Testis (tissue), 3 donors: ENCODE results near the gene PCBP4. TPM values are rescaled to one million over a fixed set of nuclear protein-coding genes. Genes with fewer than 3 reads are reported as not detected.

ENCODE experiments used
- DNase-seq: peaks from one replicate; pipeline ENCODE4 v3.0.0-alpha.2; 2019
- H3K27ac ChIP-seq, 2 donors: fragments of 200-600 bp; sonication (generic); one replicate each; pipeline ENCODE4 v1.5.1; 2019
- H3K27me3 ChIP-seq: fragments of 200-600 bp; sonication (generic); one replicate; pipeline ENCODE4 v1.5.1; 2019
- H3K36me3 ChIP-seq: fragments of 200-600 bp; sonication (generic); one replicate; pipeline ENCODE4 v1.5.1; 2017; ENCODE audit warnings: low read depth; ENCODE audit errors: missing control alignments
- H3K4me1 ChIP-seq: fragments of 200-600 bp; sonication (generic); one replicate; pipeline ENCODE4 v1.5.1; 2019
- H3K4me3 ChIP-seq, 2 donors: fragments of 200-600 bp; sonication (generic); one replicate each; pipeline ENCODE4 v1.5.1; 2017 to 2019
- H3K9me3 ChIP-seq: fragments of 200-600 bp; sonication (generic); one replicate; pipeline ENCODE4 v1.5.1; 2017
- POLR2A ChIP-seq: fragments of 450-650 bp; IDR thresholded peaks from one replicate; pipeline ENCODE4 v1.6.1; 2017; ENCODE audit warnings: antibody characterized with exemption, mild to moderate bottlenecking, moderate library complexity
- WGBS, 2 donors: methylation state at CpG; one replicate each; pipeline ENCODE4 v1.1.5; 2018; 5-methylcytosine and 5-hydroxymethylcytosine counted together
- intact Hi-C: fragments of 100-400 bp; cut with DNase I; formaldehyde crosslinking; loops from one replicate; pipeline ENCODE4 v1.15.1; 2023; ENCODE audit warnings: low total_unique reads
- polyA plus RNA-seq: library from polyadenylated mRNA; stranded (reverse); fragments of 350-450 nt; fragmentation: Illumina TruSeq; extraction: RNeasy Lipid Tissue Mini Kit (QIAGEN cat#74804); gene quantifications from one replicate; pipeline ENCODE4 v1.2.3, GENCODE V29; 2014; ENCODE audit warnings: low read depth, low replicate concordance; ENCODE audit not compliant: insufficient read depth
- total RNA-seq, 2 donors: library from RNA; depleted of rRNA; stranded (reverse); fragments of >200 nt; gene quantifications; one replicate each; pipeline ENCODE4 v1.2.3, GENCODE V29; 2016
- TF ChIP-seq, protein P1 (sequence below), 3 experiments: fragments of 450-650 bp in 2 of 3; fragments of 200-600 bp in 1 of 3; sonication (generic) in 1 of 3; IDR thresholded peaks; one replicate each; pipeline ENCODE4 v1.5.1; 2016 to 2019; ENCODE audit warnings: antibody characterized with exemption in 3 of 3, mild to moderate bottlenecking in 2 of 3, moderate library complexity in 1 of 3

Gene PCBP4
- total and polyA plus RNA-seq, 3 donors from 2014 or later, result 35.8 to 54.1 (median 47.1) TPM

DNA sequence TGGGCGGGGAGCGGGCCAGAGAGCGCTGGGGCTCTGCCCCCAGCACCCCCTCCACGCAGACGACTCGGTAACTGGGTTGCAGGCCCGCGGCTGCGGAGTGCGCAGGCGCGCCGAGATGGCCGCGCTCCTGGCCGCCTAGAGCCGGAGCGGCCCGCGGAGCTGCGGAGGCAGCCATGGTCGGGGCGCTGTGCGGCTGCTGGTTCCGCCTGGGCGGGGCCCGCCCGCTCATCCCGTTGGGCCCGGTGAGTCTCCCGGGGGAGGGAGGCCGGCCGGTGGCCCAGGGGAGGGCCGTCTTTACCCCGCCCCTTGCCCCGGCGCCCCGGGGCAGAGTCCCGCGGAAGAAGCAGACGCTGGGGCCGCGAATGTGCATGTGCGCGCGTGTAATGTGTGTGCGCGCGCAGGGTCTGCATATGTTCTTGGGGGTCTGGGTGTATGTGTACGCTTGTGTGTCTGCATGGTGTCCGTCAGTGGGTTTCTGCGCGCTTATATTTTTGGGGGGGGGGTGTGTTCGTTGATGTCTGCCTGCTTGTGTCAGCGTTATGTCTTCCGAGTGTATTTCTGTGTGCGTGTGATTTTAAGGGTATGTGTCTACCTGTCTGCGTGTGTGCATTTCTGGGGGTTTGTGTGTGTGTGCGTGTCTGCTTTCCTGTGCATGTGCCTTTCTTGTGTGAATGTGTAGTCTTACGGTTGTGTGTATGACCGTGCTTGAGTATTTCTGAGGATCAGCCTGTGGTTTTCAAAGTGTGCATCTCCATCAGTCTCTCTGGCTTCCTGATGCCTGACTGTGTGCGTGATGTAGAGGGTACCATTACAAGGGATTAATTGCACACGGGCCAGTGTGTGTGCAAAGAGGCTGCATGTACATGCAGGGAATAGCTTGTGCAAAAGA lies 8.0 kb upstream of the PCBP4 start, which contains the start of gene ABHD14A:
Gene ABHD14A (plus strand): TSS at position 102 of the 889 bp plus-strand sequence. CDS start 72 bp downstream, at position 174.
- H3K36me3 ChIP-seq, result no peaks in the 10 kb centered on the region
- H3K27ac ChIP-seq, result peak within 1 kb of the TSS; percentile 85 to 89
- peaks cover 8% of the 10 kb centered on the region for H3K4me1 ChIP-seq
- TF ChIP-seq, protein P1, sequence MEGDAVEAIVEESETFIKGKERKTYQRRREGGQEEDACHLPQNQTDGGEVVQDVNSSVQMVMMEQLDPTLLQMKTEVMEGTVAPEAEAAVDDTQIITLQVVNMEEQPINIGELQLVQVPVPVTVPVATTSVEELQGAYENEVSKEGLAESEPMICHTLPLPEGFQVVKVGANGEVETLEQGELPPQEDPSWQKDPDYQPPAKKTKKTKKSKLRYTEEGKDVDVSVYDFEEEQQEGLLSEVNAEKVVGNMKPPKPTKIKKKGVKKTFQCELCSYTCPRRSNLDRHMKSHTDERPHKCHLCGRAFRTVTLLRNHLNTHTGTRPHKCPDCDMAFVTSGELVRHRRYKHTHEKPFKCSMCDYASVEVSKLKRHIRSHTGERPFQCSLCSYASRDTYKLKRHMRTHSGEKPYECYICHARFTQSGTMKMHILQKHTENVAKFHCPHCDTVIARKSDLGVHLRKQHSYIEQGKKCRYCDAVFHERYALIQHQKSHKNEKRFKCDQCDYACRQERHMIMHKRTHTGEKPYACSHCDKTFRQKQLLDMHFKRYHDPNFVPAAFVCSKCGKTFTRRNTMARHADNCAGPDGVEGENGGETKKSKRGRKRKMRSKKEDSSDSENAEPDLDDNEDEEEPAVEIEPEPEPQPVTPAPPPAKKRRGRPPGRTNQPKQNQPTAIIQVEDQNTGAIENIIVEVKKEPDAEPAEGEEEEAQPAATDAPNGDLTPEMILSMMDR (IDR thresholded peaks at IDR 0.05), result no peak
- TF ChIP-seq POLR2A, result peak; percentile 14
- no peaks in the 10 kb centered on the region for H3K27me3 ChIP-seq
- intact Hi-C loops, result no loop called here
- H3K9me3 ChIP-seq, result no peaks in the 10 kb centered on the region
- H3K4me3 ChIP-seq, result peak within 1 kb of the TSS; percentile 76 to 84
- DNase-seq, result peak; percentile 78
- 0 to 3% methylated on average over 16 to 37 of the region's 63 CpGs for WGBS, 2 donors

DNA sequence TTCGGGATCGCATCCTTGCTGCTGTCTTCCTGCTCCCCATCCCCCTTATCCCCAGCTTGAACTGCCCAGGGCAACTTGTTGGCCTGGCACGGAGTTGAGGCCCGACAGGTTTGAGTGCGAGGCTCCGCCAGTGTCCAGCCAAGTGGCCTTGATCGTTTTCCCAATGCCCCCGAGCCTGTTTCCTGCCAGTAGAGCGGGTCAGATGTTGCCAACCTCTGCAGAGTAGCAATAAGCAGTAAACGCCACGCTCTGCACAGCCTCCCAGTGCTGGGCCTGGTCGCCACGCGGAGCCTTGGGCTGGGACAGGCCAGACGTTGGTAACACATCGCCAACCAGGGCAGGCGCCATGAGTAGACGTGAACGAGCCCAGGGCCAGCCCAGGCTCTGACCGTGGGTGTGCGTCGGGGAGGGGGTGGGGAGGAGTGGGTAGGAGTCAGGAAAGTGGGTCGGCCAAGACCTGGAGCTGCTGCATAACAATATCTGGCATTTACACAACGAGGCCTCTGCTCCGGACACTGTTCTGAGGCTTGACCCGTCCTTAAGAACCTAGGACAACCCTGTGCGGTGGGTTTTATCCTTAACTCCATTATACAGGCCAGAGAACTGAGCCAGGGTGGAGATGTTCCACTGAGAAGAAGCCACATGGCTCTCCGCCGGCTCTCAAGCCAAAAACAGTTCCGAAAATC lies 7.2 kb upstream of the PCBP4 start:
- Histone ChIP-seq H3K4me3 (peak overlapping the region; percentile 76 to 84), H3K36me3 (no peaks in the 10 kb centered on the region), H3K4me1 (peaks cover 8% of the 10 kb centered on the region), H3K27ac (peak overlapping the region; percentile 85 to 89), H3K9me3 (no peaks in the 10 kb centered on the region), H3K27me3 (no peaks in the 10 kb centered on the region)
- TF ChIP-seq, protein P1 (IDR thresholded peaks at IDR 0.05), result peak in 1 of 3 experiments; percentile 38
- no peak for TF ChIP-seq POLR2A
- WGBS, 2 donors, result 8 to 10% methylated on average over 23 to 30 of the region's 30 CpGs
- intact Hi-C loops, result no loop called here
- DNase-seq, result peak; percentile 35

DNA sequence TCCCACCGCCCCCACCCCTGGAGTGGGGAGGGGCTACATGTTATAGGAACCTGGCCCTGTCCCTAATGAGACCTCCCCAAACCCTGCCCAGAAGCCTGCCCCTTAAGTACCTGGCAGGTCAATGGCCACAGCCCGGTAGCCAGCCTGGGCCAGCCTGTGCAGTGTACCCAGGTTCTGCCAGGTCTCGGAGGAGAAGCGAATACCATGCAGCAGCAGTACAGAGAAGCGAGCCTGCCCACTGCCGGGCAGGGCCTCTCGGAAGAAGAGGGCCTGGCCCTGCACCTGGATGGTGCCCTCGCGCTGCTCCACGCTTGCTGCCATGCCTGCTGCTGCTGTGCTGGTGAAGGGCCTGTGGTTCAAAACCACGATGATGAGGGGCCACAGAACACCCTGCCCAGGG lies 4.1 kb upstream of the PCBP4 start:
- intact Hi-C loops, result no loop called here

DNA sequence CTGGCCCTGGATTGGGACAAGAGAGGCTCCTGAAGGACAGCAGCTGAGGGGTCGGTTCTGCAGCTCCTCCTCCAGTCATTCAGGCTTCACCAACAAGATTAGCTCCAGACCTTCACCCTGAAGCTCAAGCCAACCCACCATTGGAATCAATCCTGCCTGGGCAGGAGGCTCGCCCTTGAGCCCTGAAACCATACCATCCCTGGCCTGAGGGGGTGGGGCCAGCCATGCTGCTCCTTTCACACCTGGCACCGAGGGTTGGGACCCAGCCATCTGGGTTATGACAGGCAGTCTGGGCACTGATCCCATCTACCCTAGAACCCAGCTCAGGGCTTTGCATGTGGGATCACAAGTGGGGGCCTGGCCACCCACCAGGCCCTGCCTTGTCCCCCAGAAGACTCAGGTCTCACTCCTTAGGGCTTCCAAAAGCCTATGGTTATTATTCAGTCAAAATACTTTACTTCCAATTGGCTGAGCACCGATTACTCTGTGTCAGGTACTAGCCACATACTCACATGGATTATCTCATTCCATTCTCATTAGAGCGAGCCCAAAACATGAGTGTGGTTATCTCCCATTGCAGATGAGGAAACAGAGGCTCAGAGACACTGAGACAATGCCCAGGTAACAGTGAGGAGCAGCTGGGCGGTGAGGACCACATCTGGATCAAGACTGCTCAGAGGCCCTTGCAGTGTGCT lies 3.5 kb upstream of the PCBP4 start:
- H3K9me3 ChIP-seq, result no peaks in the 10 kb centered on the region
- peaks cover 19% of the 10 kb centered on the region for H3K4me1 ChIP-seq
- WGBS, 2 donors, result 84 to 100% methylated on average over 3 to 6 of the region's 6 CpGs
- intact Hi-C loops, result no loop called here
- no peaks in the 10 kb centered on the region for H3K36me3 ChIP-seq
- no peak overlapping the region for H3K27ac ChIP-seq
- no peak for DNase-seq
- no peaks in the 10 kb centered on the region for H3K27me3 ChIP-seq
- no peak overlapping the region for H3K4me3 ChIP-seq
- TF ChIP-seq, protein P1 (IDR thresholded peaks at IDR 0.05), result no peak
- TF ChIP-seq POLR2A, result no peak

More for the DNA sequence above, 4.1 kb upstream of the PCBP4 start:
- TF ChIP-seq POLR2A, result no peak
- TF ChIP-seq, protein P1 (IDR thresholded peaks at IDR 0.05), result no peak
- 89 to 92% methylated on average over 8 to 11 of the region's 11 CpGs for WGBS, 2 donors
- peaks cover 19% of the 10 kb centered on the region for H3K4me1 ChIP-seq
- DNase-seq, result no peak
- H3K4me3 ChIP-seq, result no peak overlapping the region
- H3K27ac ChIP-seq, result no peak overlapping the region
- no peaks in the 10 kb centered on the region for H3K9me3 ChIP-seq
- H3K27me3 ChIP-seq, result no peaks in the 10 kb centered on the region
- no peaks in the 10 kb centered on the region for H3K36me3 ChIP-seq
